WTC11 (cell line): ENCODE measurements around the gene CDC37L1. TPM values are rescaled to one million over a fixed set of nuclear protein-coding genes. Genes with fewer than 3 reads are reported as not detected.

Experiments
- FOXK1 ChIP-seq: sonication (generic); formaldehyde crosslinking; IDR thresholded peaks from 2 replicates; pipeline ENCODE4 v1.8.0; 2022; ENCODE audit warnings: mild to moderate bottlenecking, moderate library complexity, missing genetic modification reagents
- GABPB1 ChIP-seq: sonication (generic); formaldehyde crosslinking; IDR thresholded peaks from 2 replicates; pipeline ENCODE4 v1.8.1; 2023; ENCODE audit warnings: mild to moderate bottlenecking, missing genetic modification reagents
- HMGA2 ChIP-seq: fragments of 250-450 bp; sonication (Bioruptor Pico); IDR thresholded peaks from 2 replicates; pipeline ENCODE4 v1.4.0; 2021; ENCODE audit warnings: mild to moderate bottlenecking, moderate library complexity
- JAZF1 ChIP-seq: fragments of 250-450 bp; sonication (Bioruptor Pico); IDR thresholded peaks from 2 replicates; pipeline ENCODE4 v1.9.0; 2021; ENCODE audit warnings: moderate library complexity, mild to moderate bottlenecking, inconsistent platforms
- MYBL2 ChIP-seq: sonication (generic); formaldehyde crosslinking; IDR thresholded peaks from 2 replicates; pipeline ENCODE4 v1.8.1; 2023; ENCODE audit warnings: mild to moderate bottlenecking, moderate library complexity, missing genetic modification reagents
- NFATC4 ChIP-seq: fragments of 250-450 bp; sonication (Bioruptor Pico); IDR thresholded peaks from 2 replicates; pipeline ENCODE4 v1.9.0; 2021; ENCODE audit warnings: mild to moderate bottlenecking
- NFE2L1 ChIP-seq: sonication (generic); formaldehyde crosslinking; IDR thresholded peaks from 2 replicates; pipeline ENCODE4 v1.8.1; 2023; ENCODE audit warnings: missing genetic modification reagents
- NFYB ChIP-seq: sonication (generic); formaldehyde crosslinking; conservative IDR thresholded peaks from 2 replicates; pipeline ENCODE4 v1.8.0; 2022; ENCODE audit warnings: low read depth, missing genetic modification reagents
- OVOL2 ChIP-seq: fragments of 250-450 bp; sonication (Bioruptor Pico); IDR thresholded peaks from 2 replicates; pipeline ENCODE4 v1.9.0; 2021; ENCODE audit warnings: mild to moderate bottlenecking, borderline replicate concordance
- RORB ChIP-seq: fragments of 250-450 bp; sonication (Bioruptor Pico); IDR thresholded peaks from 2 replicates; pipeline ENCODE4 v1.9.0; 2021; ENCODE audit warnings: mild to moderate bottlenecking
- SMAD3 ChIP-seq: sonication (generic); formaldehyde crosslinking; IDR thresholded peaks from 2 replicates; pipeline ENCODE4 v1.8.0; 2022; ENCODE audit warnings: missing genetic modification reagents, mild to moderate bottlenecking, borderline replicate concordance
- TCF7 ChIP-seq: sonication (generic); formaldehyde crosslinking; IDR thresholded peaks from 2 replicates; pipeline ENCODE4 v1.8.0; 2022; ENCODE audit warnings: mild to moderate bottlenecking, low read depth, missing genetic modification reagents, moderate library complexity
- TEAD4 ChIP-seq: sonication (generic); formaldehyde crosslinking; IDR thresholded peaks from 2 replicates; pipeline ENCODE4 v1.8.0; 2022; ENCODE audit warnings: mild to moderate bottlenecking, missing genetic modification reagents
- ZNF138 ChIP-seq: sonication (generic); formaldehyde crosslinking; conservative IDR thresholded peaks from 2 replicates; pipeline ENCODE4 v1.8.1; 2022; ENCODE audit warnings: mild to moderate bottlenecking, moderate library complexity, missing genetic modification reagents
- total RNA-seq: library from RNA; stranded (reverse); gene quantifications from 3 replicates; pipeline ENCODE4 v1.2.3, GENCODE V29; 2021
- TF ChIP-seq, protein P1 (sequence below): fragments of 250-450 bp; sonication (Bioruptor Pico); IDR thresholded peaks from 2 replicates; pipeline ENCODE4 v1.9.0; 2021; ENCODE audit warnings: moderate library complexity, mild to moderate bottlenecking, inconsistent platforms, borderline replicate concordance
- TF ChIP-seq, protein P2 (sequence below): fragments of 250-450 bp; sonication (Bioruptor Pico); IDR thresholded peaks from 2 replicates; pipeline ENCODE4 v1.9.0; 2021; ENCODE audit warnings: mild to moderate bottlenecking
- TF ChIP-seq, protein P3 (sequence below): sonication (generic); formaldehyde crosslinking; IDR thresholded peaks from 2 replicates; pipeline ENCODE4 v1.8.0; 2023; ENCODE audit warnings: mild to moderate bottlenecking, missing genetic modification reagents
- TF ChIP-seq, protein P4 (sequence below): sonication (generic); formaldehyde crosslinking; IDR thresholded peaks from 2 replicates; pipeline ENCODE4 v1.8.0; 2022; ENCODE audit warnings: mild to moderate bottlenecking, missing genetic modification reagents
- TF ChIP-seq, protein P5 (sequence below): sonication (generic); formaldehyde crosslinking; IDR thresholded peaks from 2 replicates; pipeline ENCODE4 v1.8.1; 2022; ENCODE audit warnings: low read depth, missing genetic modification reagents, borderline replicate concordance
- TF ChIP-seq, protein P6 (sequence below): fragments of 250-450 bp; sonication (Bioruptor Pico); IDR thresholded peaks from 2 replicates; pipeline ENCODE4 v2.1.2; 2022; ENCODE audit warnings: mild to moderate bottlenecking, moderate library complexity
- TF ChIP-seq, protein P7 (sequence below): fragments of 200-600 bp; IDR thresholded peaks from 2 replicates; pipeline ENCODE4 v1.8.0; 2022; ENCODE audit warnings: antibody characterized with exemption
- TF ChIP-seq, protein P8 (sequence below): fragments of 250-450 bp; sonication (Bioruptor Pico); IDR thresholded peaks from 2 replicates; pipeline ENCODE4 v1.9.0; 2021; ENCODE audit warnings: mild to moderate bottlenecking, borderline replicate concordance

CDC37L1 gene
- total RNA-seq, 1 experiment from 2014 or later: 20.1 TPM

DNA sequence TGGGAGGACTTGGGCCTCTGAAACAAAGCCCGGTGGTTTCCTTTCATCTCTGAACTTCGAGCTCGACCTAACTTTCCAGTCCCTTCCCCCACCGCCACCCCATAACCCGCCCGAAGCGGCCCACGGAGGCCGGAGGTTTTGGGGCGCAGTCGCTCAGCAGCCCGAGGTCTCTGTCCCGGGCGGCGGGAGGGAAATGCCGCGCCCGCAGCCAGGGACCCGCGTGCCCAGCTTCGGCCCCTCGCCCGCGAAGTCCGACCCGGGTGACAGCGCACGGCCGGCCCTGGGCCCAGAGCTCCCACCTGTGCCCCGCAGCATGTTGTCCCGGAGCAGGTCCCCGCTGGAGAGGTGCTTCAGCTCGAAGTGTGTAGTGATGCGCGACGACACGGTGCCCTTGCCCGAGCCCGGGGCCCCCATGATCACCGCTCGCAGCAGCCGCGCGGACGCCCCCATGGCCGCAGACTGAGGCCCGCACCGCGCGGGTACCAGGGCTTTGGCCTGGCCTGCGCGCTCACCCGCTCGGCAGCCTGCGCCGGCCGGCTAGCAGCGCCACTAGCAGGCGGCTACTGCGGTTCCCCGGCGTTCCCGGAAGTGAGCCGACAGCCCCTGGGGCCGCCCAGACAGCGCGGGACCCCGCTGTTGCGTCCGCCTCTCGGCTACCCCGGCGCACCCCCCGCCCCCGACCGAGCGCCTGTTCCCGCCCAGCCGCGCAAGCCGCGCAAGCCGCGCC lies 61.4 kb downstream of the CDC37L1 start, which contains the start of gene AK3 (continued):
- TF ChIP-seq OVOL2 (CRISPR knock-in tag): no peak
- peak; percentile 83 for TF ChIP-seq FOXK1 (CRISPR knock-in tag)
- no peak for TF ChIP-seq JAZF1 (CRISPR knock-in tag)
- no peak for TF ChIP-seq HMGA2 (CRISPR knock-in tag)
- TF ChIP-seq, protein P1, sequence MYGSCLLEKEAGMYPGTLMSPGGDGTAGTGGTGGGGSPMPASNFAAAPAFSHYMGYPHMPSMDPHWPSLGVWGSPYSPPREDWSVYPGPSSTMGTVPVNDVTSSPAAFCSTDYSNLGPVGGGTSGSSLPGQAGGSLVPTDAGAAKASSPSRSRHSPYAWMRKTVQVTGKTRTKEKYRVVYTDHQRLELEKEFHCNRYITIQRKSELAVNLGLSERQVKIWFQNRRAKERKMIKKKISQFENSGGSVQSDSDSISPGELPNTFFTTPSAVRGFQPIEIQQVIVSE (CRISPR knock-in tag): no peak
- no peak; the same call in 1 of the 2 replicates for TF ChIP-seq TCF7
- peak; percentile 81; the same call in 1 of the 2 replicates for TF ChIP-seq MYBL2 (CRISPR knock-in tag)
- TF ChIP-seq, protein P2, sequence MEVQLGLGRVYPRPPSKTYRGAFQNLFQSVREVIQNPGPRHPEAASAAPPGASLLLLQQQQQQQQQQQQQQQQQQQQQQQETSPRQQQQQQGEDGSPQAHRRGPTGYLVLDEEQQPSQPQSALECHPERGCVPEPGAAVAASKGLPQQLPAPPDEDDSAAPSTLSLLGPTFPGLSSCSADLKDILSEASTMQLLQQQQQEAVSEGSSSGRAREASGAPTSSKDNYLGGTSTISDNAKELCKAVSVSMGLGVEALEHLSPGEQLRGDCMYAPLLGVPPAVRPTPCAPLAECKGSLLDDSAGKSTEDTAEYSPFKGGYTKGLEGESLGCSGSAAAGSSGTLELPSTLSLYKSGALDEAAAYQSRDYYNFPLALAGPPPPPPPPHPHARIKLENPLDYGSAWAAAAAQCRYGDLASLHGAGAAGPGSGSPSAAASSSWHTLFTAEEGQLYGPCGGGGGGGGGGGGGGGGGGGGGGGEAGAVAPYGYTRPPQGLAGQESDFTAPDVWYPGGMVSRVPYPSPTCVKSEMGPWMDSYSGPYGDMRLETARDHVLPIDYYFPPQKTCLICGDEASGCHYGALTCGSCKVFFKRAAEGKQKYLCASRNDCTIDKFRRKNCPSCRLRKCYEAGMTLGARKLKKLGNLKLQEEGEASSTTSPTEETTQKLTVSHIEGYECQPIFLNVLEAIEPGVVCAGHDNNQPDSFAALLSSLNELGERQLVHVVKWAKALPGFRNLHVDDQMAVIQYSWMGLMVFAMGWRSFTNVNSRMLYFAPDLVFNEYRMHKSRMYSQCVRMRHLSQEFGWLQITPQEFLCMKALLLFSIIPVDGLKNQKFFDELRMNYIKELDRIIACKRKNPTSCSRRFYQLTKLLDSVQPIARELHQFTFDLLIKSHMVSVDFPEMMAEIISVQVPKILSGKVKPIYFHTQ (CRISPR knock-in tag): no peak
- no peak for TF ChIP-seq SMAD3
- TF ChIP-seq NFE2L1 (CRISPR knock-in tag): no peak
- no peak for TF ChIP-seq ZNF138 (CRISPR knock-in tag)
- no peak; the same call in none of the 2 replicates for TF ChIP-seq GABPB1 (CRISPR knock-in tag)
- TF ChIP-seq, protein P3, sequence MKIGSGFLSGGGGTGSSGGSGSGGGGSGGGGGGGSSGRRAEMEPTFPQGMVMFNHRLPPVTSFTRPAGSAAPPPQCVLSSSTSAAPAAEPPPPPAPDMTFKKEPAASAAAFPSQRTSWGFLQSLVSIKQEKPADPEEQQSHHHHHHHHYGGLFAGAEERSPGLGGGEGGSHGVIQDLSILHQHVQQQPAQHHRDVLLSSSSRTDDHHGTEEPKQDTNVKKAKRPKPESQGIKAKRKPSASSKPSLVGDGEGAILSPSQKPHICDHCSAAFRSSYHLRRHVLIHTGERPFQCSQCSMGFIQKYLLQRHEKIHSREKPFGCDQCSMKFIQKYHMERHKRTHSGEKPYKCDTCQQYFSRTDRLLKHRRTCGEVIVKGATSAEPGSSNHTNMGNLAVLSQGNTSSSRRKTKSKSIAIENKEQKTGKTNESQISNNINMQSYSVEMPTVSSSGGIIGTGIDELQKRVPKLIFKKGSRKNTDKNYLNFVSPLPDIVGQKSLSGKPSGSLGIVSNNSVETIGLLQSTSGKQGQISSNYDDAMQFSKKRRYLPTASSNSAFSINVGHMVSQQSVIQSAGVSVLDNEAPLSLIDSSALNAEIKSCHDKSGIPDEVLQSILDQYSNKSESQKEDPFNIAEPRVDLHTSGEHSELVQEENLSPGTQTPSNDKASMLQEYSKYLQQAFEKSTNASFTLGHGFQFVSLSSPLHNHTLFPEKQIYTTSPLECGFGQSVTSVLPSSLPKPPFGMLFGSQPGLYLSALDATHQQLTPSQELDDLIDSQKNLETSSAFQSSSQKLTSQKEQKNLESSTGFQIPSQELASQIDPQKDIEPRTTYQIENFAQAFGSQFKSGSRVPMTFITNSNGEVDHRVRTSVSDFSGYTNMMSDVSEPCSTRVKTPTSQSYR (CRISPR knock-in tag): no peak; the same call in 1 of the 2 replicates
- TF ChIP-seq, protein P4, sequence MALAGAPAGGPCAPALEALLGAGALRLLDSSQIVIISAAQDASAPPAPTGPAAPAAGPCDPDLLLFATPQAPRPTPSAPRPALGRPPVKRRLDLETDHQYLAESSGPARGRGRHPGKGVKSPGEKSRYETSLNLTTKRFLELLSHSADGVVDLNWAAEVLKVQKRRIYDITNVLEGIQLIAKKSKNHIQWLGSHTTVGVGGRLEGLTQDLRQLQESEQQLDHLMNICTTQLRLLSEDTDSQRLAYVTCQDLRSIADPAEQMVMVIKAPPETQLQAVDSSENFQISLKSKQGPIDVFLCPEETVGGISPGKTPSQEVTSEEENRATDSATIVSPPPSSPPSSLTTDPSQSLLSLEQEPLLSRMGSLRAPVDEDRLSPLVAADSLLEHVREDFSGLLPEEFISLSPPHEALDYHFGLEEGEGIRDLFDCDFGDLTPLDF (CRISPR knock-in tag): peak; percentile 74; the same call in 1 of the 2 replicates
- TF ChIP-seq, protein P5, sequence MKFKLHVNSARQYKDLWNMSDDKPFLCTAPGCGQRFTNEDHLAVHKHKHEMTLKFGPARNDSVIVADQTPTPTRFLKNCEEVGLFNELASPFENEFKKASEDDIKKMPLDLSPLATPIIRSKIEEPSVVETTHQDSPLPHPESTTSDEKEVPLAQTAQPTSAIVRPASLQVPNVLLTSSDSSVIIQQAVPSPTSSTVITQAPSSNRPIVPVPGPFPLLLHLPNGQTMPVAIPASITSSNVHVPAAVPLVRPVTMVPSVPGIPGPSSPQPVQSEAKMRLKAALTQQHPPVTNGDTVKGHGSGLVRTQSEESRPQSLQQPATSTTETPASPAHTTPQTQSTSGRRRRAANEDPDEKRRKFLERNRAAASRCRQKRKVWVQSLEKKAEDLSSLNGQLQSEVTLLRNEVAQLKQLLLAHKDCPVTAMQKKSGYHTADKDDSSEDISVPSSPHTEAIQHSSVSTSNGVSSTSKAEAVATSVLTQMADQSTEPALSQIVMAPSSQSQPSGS (CRISPR knock-in tag): no peak
- TF ChIP-seq, protein P6, sequence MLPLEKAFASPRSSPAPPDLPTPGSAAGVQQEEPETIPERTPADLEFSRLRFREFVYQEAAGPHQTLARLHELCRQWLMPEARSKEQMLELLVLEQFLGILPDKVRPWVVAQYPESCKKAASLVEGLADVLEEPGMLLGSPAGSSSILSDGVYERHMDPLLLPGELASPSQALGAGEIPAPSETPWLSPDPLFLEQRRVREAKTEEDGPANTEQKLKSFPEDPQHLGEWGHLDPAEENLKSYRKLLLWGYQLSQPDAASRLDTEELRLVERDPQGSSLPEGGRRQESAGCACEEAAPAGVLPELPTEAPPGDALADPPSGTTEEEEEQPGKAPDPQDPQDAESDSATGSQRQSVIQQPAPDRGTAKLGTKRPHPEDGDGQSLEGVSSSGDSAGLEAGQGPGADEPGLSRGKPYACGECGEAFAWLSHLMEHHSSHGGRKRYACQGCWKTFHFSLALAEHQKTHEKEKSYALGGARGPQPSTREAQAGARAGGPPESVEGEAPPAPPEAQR (CRISPR knock-in tag): no peak
- TF ChIP-seq, protein P7, sequence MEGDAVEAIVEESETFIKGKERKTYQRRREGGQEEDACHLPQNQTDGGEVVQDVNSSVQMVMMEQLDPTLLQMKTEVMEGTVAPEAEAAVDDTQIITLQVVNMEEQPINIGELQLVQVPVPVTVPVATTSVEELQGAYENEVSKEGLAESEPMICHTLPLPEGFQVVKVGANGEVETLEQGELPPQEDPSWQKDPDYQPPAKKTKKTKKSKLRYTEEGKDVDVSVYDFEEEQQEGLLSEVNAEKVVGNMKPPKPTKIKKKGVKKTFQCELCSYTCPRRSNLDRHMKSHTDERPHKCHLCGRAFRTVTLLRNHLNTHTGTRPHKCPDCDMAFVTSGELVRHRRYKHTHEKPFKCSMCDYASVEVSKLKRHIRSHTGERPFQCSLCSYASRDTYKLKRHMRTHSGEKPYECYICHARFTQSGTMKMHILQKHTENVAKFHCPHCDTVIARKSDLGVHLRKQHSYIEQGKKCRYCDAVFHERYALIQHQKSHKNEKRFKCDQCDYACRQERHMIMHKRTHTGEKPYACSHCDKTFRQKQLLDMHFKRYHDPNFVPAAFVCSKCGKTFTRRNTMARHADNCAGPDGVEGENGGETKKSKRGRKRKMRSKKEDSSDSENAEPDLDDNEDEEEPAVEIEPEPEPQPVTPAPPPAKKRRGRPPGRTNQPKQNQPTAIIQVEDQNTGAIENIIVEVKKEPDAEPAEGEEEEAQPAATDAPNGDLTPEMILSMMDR: no peak
- TF ChIP-seq TEAD4 (CRISPR knock-in tag): 0 out of 2 replicates have a peak, but pooled peaks have one; percentile 22
- TF ChIP-seq NFYB (CRISPR knock-in tag): no peak
- TF ChIP-seq NFATC4 (CRISPR knock-in tag): no peak
- TF ChIP-seq, protein P8, sequence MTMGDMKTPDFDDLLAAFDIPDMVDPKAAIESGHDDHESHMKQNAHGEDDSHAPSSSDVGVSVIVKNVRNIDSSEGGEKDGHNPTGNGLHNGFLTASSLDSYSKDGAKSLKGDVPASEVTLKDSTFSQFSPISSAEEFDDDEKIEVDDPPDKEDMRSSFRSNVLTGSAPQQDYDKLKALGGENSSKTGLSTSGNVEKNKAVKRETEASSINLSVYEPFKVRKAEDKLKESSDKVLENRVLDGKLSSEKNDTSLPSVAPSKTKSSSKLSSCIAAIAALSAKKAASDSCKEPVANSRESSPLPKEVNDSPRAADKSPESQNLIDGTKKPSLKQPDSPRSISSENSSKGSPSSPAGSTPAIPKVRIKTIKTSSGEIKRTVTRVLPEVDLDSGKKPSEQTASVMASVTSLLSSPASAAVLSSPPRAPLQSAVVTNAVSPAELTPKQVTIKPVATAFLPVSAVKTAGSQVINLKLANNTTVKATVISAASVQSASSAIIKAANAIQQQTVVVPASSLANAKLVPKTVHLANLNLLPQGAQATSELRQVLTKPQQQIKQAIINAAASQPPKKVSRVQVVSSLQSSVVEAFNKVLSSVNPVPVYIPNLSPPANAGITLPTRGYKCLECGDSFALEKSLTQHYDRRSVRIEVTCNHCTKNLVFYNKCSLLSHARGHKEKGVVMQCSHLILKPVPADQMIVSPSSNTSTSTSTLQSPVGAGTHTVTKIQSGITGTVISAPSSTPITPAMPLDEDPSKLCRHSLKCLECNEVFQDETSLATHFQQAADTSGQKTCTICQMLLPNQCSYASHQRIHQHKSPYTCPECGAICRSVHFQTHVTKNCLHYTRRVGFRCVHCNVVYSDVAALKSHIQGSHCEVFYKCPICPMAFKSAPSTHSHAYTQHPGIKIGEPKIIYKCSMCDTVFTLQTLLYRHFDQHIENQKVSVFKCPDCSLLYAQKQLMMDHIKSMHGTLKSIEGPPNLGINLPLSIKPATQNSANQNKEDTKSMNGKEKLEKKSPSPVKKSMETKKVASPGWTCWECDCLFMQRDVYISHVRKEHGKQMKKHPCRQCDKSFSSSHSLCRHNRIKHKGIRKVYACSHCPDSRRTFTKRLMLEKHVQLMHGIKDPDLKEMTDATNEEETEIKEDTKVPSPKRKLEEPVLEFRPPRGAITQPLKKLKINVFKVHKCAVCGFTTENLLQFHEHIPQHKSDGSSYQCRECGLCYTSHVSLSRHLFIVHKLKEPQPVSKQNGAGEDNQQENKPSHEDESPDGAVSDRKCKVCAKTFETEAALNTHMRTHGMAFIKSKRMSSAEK (CRISPR knock-in tag): no peak
- no peak for TF ChIP-seq RORB (CRISPR knock-in tag)
